Ishikawa (cell line): ENCODE results near the gene CBX8.

Source experiments
- EP300 ChIP-seq: IDR thresholded peaks from 2 replicates; pipeline ENCODE4 v1.6.1; 2012; ENCODE audit warnings: borderline replicate concordance
- TCF12 ChIP-seq: IDR thresholded peaks from 2 replicates; pipeline ENCODE4 v1.6.1; 2012; ENCODE audit warnings: low read depth
- TEAD4 ChIP-seq: IDR thresholded peaks from 2 replicates; pipeline ENCODE4 v1.6.1; 2012
- YY1 ChIP-seq: IDR thresholded peaks from 2 replicates; pipeline ENCODE4 v1.6.1; 2012; ENCODE audit warnings: low read depth

DNA sequence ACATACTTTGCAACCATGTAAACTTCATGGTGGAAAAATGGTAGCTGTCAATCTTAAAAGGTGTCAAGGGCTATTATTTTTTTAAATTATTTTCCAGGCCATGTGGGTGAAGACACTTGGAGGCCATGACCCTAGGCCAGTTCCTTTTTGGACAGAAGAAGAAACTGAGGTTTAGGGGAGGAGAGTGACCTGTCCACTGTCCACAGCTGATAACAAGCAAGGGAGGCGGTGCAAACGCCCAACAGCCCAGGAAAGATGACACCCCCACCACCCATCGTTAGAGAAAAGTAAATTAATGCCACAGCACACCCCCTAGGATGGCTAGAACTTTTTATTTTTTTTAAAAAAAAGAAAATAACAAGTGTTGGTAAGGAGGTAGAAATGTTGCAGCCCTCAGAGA lies 46.9 kb downstream of the CBX8 start:
- no peak for TF ChIP-seq TEAD4
- TF ChIP-seq EP300: no peak
- no peak for TF ChIP-seq YY1
- TF ChIP-seq TCF12: no peak
